ENCODE measurements around the gene COPS2. TPM values are rescaled to one million over a fixed set of nuclear protein-coding genes. Genes with fewer than 3 reads are reported as not detected.
A peak's percentile ranks its signal among the peaks of the same experiment; 100 is the strongest.

The COPS2 gene
- total RNA-seq, 2 donors from 2014 or later, result 34.4 to 38.2 TPM

- peaks cover 0 to 14% of the 10 kb centered on the region in 2 donors for H3K4me1 ChIP-seq
- no peaks in the 10 kb centered on the region for H3K9me3 ChIP-seq
- H3K27ac ChIP-seq, result no peak overlapping the region
- no peak for DNase-seq (ENCODE audit: low spot score)
- H3K4me3 ChIP-seq, result no peak overlapping the region
- no peaks in the 10 kb centered on the region for H3K36me3 ChIP-seq
- no peak for TF ChIP-seq CTCF (IDR thresholded peaks at IDR 0.05)
- H3K27me3 ChIP-seq, result no peaks in the 10 kb centered on the region
Observed at GRCh38 chr15:49168016-49168415, 12.6 kb upstream of the COPS2 start.

DNA sequence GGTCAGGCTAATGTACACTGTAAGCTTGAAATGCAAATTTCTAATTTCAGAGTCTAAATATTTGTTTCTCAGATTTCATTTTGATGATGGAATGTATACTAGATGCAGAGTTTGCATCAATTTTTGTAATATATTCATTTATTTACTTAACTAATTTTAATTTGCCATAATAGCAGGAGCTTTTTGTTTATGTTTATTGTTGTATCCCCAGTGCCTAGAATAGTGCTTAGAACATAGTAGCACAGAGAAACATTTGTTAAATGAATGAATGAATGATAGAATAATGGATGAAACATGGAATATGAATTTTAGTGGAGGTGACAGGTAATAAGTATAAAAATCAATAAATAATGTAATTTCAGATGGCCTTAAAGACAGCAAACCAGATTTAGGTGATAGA, 9.5 kb upstream of the COPS2 start:
- Histone ChIP-seq H3K4me3 (no peak overlapping the region), H3K27ac (no peak overlapping the region), H3K36me3 (peaks cover 10% of the 10 kb centered on the region), H3K9me3 (no peaks in the 10 kb centered on the region), H3K27me3 (no peaks in the 10 kb centered on the region), H3K4me1 (peaks cover 0 to 4% of the 10 kb centered on the region in 2 donors)
- DNase-seq (ENCODE audit: low spot score), result no peak
- TF ChIP-seq CTCF (IDR thresholded peaks at IDR 0.05), result no peak

DNA sequence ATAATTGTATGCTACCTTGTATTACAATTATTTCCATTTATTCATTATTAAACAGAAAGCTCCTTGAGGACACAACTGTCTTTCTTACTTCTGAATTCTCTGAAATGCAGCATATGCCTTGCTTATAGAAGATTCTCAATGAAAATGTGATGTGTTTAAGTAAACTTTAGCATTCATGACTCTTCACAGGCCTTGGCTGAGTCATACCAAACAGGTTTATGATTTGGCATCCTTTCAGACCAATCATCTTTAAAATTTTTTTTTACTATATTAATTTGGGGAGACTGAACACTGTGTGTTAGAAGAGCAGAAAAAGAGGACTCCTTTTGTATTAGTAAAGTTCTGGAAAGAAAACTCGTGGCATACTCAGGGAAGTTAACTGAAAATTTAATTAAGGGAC, 8.3 kb upstream of the COPS2 start:
- no peak overlapping the region for H3K4me3 ChIP-seq
- H3K4me1 ChIP-seq, result no peaks in the 10 kb centered on the region
- H3K36me3 ChIP-seq, result peaks cover 10% of the 10 kb centered on the region
- no peak for TF ChIP-seq CTCF (IDR thresholded peaks at IDR 0.05)
- no peak for DNase-seq (ENCODE audit: low spot score)
- H3K27ac ChIP-seq, result no peak overlapping the region
- H3K27me3 ChIP-seq, result no peaks in the 10 kb centered on the region
- H3K9me3 ChIP-seq, result no peaks in the 10 kb centered on the region

DNA sequence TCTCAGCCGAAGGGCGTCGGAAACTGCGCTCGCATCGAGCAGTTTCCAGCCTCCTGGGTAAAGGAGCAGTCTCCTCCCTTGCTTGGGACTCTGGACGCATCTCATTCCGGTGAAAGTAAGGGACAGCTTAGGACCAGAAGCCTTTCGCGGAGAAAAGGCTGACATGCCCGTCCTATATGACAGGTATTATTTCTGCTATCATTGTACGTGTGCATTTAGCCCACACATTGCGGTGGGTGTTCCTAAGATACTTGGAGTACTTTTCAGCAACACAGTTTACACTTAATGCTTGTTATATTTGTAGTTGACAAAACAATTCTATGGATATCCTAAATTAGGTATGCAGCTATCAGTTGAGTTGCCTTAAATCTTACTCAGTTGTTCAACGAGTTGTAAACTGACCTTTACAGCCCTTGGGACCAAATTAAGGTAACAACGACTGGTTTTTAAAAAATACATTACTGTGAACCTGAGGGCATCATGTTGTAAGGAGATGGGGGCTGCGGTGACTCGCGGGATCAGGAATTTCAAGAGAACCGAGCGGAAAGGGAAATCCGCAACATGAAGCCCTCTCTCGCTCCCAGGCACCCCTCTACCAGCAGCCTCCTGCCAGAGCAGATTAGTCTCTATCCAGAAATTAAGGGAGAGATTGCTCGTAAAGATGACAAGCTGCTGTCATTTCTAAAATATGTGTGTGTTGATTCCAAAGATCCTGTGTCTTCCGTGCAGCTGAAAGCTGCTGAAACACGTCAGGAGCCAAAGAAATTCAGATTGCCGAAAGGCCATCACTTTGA, 632 bp upstream of the COPS2 start:
- no peak for DNase-seq (ENCODE audit: low spot score)
- H3K4me1 ChIP-seq, result peaks cover 0 to 27% of the 10 kb centered on the region in 2 donors
- H3K27me3 ChIP-seq, result no peaks in the 10 kb centered on the region
- no peak for TF ChIP-seq CTCF (IDR thresholded peaks at IDR 0.05)
- peak overlapping the region; percentile 83 to 98 for H3K4me3 ChIP-seq
- H3K9me3 ChIP-seq, result no peaks in the 10 kb centered on the region
- H3K36me3 ChIP-seq, result no peaks in the 10 kb centered on the region
- H3K27ac ChIP-seq, result peak overlapping the region; percentile 88 to 97

- Histone ChIP-seq H3K36me3 (no peaks in the 10 kb centered on the region), H3K27ac (peak overlapping the region; percentile 88 to 97), H3K27me3 (no peaks in the 10 kb centered on the region), H3K4me3 (peak overlapping the region; percentile 89 to 98), H3K9me3 (no peaks in the 10 kb centered on the region), H3K4me1 (peaks cover 0 to 34% of the 10 kb centered on the region in 2 donors)
- no peak for TF ChIP-seq CTCF (IDR thresholded peaks at IDR 0.05)
- no peak for DNase-seq (ENCODE audit: low spot score)
Observed at GRCh38 chr15:49154799-49155109, 645 bp downstream of the COPS2 start.

DNA sequence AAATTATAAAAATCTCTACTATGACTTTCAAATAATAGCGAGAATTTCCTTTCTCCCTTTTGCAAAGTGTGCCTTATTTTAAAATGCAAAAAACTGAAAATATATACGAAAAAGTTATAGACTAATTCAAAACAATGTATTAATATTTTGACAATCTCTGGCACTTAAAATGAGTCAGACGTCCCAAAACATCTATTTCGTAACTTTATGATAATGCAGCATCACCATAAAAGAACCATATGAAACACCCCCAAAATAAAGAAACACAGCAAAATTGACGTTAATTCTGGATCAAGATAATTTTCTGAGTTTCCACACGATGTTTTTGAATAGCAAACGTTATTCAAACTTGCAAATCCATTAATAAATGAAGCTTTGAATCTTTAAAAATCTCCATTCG, 1.0 kb downstream of the COPS2 start:
- H3K27ac ChIP-seq, result peak overlapping the region in 1 of 2 donors; percentile 97
- no peaks in the 10 kb centered on the region for H3K27me3 ChIP-seq
- TF ChIP-seq CTCF (IDR thresholded peaks at IDR 0.05), result no peak
- H3K4me3 ChIP-seq, result peak overlapping the region; percentile 89 to 98
- no peaks in the 10 kb centered on the region for H3K9me3 ChIP-seq
- peaks cover 0 to 34% of the 10 kb centered on the region in 2 donors for H3K4me1 ChIP-seq
- H3K36me3 ChIP-seq, result no peaks in the 10 kb centered on the region
- no peak for DNase-seq (ENCODE audit: low spot score)

Data from right atrium auricular region (tissue), 2 donors.